Esophagus squamous epithelium (tissue), 4 donors: ENCODE data around the gene KPTN.

Source experiments
- POLR2A ChIP-seq, 4 donors: fragments of 450-650 bp; IDR thresholded peaks; one replicate each; pipeline ENCODE4 v1.6.1; 2017; ENCODE audit warnings: antibody characterized with exemption in 4 of 4, mild to moderate bottlenecking in 4 of 4, moderate library complexity in 3 of 4
- TF ChIP-seq, protein P1 (sequence below), 6 experiments: fragments of 450-650 bp in 4 of 6; fragments of 200-600 bp in 2 of 6; sonication (generic) in 2 of 6; IDR thresholded peaks; one replicate each; pipeline ENCODE4 v1.5.1; 2016 to 2019; ENCODE audit warnings: antibody characterized with exemption in 6 of 6, mild to moderate bottlenecking in 4 of 6, moderate library complexity in 4 of 6

DNA sequence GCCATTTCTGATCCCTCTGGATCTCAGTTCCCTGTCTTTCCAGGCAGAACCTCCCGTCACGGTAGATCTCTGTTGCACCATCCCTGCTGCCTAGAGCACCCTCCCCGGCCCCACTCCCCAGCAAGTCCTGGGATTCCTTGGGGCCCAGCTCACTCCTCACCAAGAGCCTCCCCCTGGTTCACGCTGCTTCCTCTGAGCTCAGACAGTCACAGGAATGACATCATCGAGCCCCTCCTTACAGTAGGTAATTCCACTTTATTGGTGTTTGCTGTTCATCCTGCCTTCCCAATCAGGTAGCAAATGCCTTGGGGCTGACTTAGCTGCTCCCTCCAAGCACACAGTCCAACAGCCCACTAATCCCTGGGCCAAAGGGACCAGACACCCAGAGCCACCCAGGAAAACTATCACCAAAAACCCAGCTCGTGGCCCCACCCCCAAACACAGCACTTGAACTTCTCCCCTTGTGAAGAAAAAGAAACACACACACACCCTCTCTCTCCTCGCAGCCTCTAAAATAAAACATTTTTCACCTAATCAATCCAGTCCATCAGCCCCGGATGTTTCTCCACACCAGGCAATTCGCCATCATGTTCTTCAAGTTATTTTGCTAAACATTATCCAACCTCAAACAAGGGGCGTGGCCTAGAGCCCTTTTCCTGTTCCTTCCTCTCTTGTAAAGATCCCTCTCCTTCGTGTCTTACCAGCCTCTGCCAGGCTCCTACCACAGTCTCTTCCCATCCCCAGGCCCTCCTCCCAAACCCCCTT, 28.3 kb upstream of the KPTN start:
- TF ChIP-seq, protein P1, sequence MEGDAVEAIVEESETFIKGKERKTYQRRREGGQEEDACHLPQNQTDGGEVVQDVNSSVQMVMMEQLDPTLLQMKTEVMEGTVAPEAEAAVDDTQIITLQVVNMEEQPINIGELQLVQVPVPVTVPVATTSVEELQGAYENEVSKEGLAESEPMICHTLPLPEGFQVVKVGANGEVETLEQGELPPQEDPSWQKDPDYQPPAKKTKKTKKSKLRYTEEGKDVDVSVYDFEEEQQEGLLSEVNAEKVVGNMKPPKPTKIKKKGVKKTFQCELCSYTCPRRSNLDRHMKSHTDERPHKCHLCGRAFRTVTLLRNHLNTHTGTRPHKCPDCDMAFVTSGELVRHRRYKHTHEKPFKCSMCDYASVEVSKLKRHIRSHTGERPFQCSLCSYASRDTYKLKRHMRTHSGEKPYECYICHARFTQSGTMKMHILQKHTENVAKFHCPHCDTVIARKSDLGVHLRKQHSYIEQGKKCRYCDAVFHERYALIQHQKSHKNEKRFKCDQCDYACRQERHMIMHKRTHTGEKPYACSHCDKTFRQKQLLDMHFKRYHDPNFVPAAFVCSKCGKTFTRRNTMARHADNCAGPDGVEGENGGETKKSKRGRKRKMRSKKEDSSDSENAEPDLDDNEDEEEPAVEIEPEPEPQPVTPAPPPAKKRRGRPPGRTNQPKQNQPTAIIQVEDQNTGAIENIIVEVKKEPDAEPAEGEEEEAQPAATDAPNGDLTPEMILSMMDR (IDR thresholded peaks at IDR 0.05) = no peak
- no peak for TF ChIP-seq POLR2A (IDR thresholded peaks at IDR 0.05)
